Large intestine (tissue), 3 donors: Measurements from ENCODE around the gene PTPRN2. TPM values are rescaled to one million over a fixed set of nuclear protein-coding genes. Genes with fewer than 3 reads are reported as not detected.
A peak's percentile ranks its signal among the peaks of the same experiment; 100 is the strongest.
"Not testable (repeated sequence)": the region's sequence is repeated elsewhere in the genome, so short reads cannot be mapped to it uniquely, and the experiment has no call there.

Experiments used
- DNase-seq, 2 donors: peaks; one replicate each; pipeline versions ENCODE4 v3.0.0 to v3.0.0-alpha.2; 2013
- H3K27ac ChIP-seq: one replicate; pipeline ENCODE4 v1.5.1; 2013; ENCODE audit warnings: low read length
- H3K27me3 ChIP-seq: 2 replicates; pipeline ENCODE4 v1.6.1; 2013; ENCODE audit warnings: low read length; ENCODE audit not compliant: control insufficient read depth, insufficient read depth
- H3K36me3 ChIP-seq: 2 replicates; pipeline ENCODE4 v1.6.1; 2013; ENCODE audit warnings: low read length; ENCODE audit not compliant: control insufficient read depth, insufficient read depth
- H3K4me1 ChIP-seq: one replicate; pipeline ENCODE4 v1.6.1; 2013; ENCODE audit warnings: low read length; ENCODE audit not compliant: control insufficient read depth, insufficient read depth
- H3K4me3 ChIP-seq: one replicate; pipeline ENCODE4 v1.5.1; 2013; ENCODE audit warnings: low read length
- H3K9me3 ChIP-seq: one replicate; pipeline ENCODE4 v1.6.1; 2013; ENCODE audit warnings: mild to moderate bottlenecking, low read depth, low read length, moderate library complexity; ENCODE audit not compliant: control insufficient read depth
- WGBS: methylation state at CpG from one replicate; pipeline ENCODE4 v1.1.5; 2013; ENCODE audit warnings: low lambda C conversion rate; ENCODE audit not compliant: insufficient coverage; 5-methylcytosine and 5-hydroxymethylcytosine counted together
- polyA plus RNA-seq: library from polyadenylated mRNA; unstranded; fragments of 120-200 nt; gene quantifications from one replicate; pipeline ENCODE4 v1.2.1, GENCODE V29; 2013

Gene PTPRN2
- polyA plus RNA-seq, 1 donor = 13.4 TPM

DNA sequence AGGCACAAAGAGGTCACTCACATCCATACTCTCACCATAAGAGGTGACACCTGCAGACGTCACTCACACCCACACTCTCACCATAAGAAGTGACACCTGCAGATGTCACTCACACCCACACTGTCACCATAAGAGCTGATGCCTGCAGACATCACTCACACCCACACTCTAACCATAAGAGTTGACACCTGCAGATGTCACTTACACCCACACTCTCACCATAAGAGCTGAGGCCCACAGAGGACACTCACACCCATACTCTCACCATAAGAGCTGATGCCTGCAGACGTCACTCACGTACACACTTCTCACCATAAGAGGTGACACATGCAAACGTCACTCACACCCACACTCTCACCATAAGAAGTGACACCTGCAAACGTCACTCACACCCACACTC lies 255.1 kb downstream of the PTPRN2 start:
- H3K9me3 ChIP-seq = peaks cover 11% of the 10 kb centered on the region
- not testable (repeated sequence) for H3K36me3 ChIP-seq, H3K27me3 ChIP-seq, H3K4me3 ChIP-seq, H3K27ac ChIP-seq, DNase-seq, H3K4me1 ChIP-seq
- WGBS = no CpG with 5 or more reads among the region's 5 CpGs

DNA sequence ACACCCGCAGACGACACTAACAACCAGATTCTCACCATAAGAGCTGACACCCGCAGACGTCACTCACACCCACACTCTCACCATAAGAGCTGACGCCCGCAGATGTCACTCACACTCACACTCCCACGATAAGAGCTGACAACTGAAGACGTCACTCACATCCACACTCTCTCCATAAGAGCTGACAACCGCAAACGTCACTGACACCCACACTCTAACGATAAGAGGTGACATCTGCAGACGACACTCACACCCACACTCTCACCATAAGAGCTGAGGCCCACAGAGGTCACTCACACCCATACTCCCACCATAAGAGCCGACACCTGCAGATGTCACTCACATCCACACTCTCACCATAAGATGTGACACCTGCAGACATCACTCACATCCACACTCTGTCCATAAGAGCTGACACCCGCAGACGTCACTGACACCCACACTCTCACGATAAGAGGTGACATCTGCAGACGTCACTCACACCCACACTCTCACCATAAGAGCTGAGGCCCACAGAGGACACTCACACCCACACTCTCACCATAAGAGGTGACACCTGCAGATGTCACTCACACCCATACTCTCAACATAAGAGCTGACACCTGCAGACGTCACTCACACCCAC lies 255.7 kb downstream of the PTPRN2 start:
- H3K4me3 ChIP-seq, H3K27ac ChIP-seq, DNase-seq, H3K4me1 ChIP-seq, H3K36me3 ChIP-seq, H3K27me3 ChIP-seq: not testable (repeated sequence)
- WGBS = 89% methylated on average over 4 of the region's 18 CpGs
- peaks cover 11% of the 10 kb centered on the region for H3K9me3 ChIP-seq

DNA sequence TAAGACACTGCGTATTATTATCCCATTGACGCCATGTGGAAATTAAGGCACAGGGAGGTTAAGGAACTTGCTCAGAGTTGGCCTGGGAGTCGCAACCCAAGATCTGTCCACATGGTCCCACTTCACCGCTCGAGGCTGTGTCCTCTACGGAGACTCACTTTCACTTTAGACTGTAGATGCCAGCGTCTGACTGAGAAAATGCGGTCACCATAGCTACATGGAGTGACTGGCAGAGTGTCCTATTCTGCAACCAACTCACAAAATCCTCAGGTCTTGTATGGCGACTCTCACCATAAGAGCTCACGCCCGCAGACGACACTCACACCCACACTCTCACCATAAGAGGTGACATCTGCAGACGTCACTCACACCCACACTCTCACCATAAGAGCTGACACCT lies 257.9 kb downstream of the PTPRN2 start:
- H3K27me3 ChIP-seq = no peaks in the 10 kb centered on the region
- H3K4me1 ChIP-seq = no peaks in the 10 kb centered on the region
- H3K4me3 ChIP-seq = no peak overlapping the region
- peaks cover 16% of the 10 kb centered on the region for H3K9me3 ChIP-seq
- no CpG with 5 or more reads among the region's 13 CpGs for WGBS
- no peaks in the 10 kb centered on the region for H3K36me3 ChIP-seq
- DNase-seq = no peak
- no peak overlapping the region for H3K27ac ChIP-seq

DNA sequence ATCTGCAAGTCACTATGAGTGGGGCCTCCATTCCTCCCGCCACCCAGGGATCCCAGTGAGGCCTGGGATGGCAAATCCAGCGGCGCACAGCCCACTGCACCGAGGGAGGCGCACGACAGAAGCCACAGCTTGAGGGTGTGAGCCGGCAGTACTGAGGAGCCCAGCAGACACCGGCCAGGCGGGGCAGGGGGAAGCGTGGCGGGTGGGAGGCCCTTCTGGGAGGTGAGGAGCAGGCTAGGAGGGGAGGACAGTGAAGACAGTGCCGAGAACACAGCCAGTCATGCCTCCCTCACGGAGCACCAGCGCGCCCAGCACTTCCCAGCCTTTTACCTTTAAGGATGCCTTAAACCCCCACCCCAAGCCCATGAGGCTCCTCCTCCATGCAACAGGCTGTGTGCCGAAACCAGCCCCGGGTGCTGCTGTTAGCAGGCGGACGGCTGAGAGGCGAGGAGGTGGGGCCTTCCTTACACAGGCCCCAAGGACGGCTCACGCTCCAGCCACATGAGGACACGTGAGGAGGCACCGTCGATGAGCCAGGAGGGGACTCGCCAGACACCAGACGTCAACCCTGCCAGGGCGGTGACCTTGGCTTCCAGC lies 258.5 kb downstream of the PTPRN2 start:
- Histone ChIP-seq H3K36me3 (no peaks in the 10 kb centered on the region), H3K27ac (no peak overlapping the region), H3K27me3 (no peaks in the 10 kb centered on the region), H3K4me3 (no peak overlapping the region), H3K9me3 (peaks cover 16% of the 10 kb centered on the region), H3K4me1 (no peaks in the 10 kb centered on the region)
- no peak for DNase-seq
- no CpG with 5 or more reads among the region's 28 CpGs for WGBS

DNA sequence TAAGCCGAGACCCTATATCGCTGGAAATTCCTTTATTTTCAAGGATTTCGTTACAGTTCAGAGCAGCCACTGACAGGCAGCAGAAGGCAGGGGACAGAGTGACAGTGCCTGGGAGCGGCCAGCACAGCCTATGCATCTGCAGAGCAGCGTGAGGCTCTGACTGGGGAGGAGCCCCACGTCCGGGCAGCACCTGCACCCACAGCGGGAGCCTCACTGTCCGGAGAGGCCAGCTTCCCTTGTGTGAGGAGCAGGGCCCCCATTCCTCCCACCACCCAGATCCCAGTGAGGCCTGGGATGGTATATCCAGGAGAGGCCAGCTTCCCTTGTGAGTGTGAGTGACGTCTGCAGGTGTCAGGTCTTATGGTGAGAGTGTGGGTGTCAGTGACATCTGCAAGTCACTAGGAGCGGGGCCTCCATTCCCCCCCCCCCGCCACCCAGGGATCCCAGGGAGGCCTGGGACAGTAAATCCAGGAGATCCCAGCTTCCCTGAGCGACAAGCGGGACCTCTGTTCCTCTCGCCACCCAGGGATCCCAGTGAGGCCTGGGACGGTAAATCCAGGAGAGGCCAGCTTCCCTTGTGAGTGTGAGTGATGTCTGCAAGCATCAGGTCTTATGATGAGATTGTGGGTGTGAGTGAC lies 259.1 kb downstream of the PTPRN2 start:
- Histone ChIP-seq H3K9me3 (peaks cover 16% of the 10 kb centered on the region), H3K27me3 (no peaks in the 10 kb centered on the region), H3K4me3 (no peak overlapping the region), H3K4me1 (no peaks in the 10 kb centered on the region), H3K36me3 (no peaks in the 10 kb centered on the region), H3K27ac (no peak overlapping the region)
- DNase-seq = no peak
- WGBS = no CpG with 5 or more reads among the region's 16 CpGs

DNA sequence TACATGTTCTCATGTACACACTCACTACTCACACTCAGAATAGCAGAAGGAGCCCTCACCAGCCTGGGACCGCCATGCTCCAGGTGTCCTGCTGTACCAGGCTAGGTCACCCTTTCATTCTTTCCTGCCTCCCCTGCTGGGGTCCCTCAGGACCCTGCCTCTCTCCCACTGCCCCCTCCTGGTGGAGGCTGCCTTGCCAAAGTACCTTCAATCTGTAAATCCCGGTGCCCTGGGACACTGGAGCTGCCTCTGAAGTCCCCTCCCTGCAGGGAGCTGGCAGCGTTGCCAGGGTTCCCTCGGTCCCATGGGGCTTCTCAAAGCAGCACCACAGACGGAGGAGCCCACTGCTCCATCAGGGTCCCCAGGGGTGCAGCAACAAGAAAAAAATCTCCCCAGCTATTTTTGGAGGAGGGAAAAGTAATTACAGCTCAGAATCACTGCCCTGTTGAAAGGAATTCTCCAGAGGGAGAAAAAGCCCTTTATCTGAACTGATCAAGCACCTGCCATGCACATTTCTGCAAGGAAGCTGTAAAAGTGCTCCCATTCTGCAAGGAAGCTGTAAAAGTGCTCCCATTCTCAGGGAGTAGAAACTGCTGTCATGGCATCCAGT lies 259.9 kb downstream of the PTPRN2 start:
- Histone ChIP-seq H3K27ac (no peak overlapping the region), H3K4me1 (no peaks in the 10 kb centered on the region), H3K36me3 (no peaks in the 10 kb centered on the region), H3K27me3 (no peaks in the 10 kb centered on the region), H3K4me3 (no peak overlapping the region), H3K9me3 (peaks cover 16% of the 10 kb centered on the region)
- DNase-seq = no peak
- no CpG with 5 or more reads among the region's 5 CpGs for WGBS

DNA sequence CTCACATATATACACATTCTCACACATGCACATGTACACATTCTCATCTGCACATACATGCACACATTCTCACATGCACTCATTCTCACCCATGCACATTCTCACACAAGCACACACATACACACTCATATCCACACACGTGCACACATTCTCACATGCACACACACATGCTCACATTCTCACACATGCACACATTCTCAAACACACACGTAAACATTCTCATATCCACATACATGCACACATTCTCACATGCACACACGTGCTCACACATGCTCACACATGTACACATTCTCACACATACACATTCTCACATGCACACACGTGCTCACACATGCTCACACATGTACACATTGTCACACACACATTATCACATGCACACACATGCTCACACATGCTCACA lies 260.6 kb downstream of the PTPRN2 start:
- peaks cover 21% of the 10 kb centered on the region for H3K9me3 ChIP-seq
- H3K4me3 ChIP-seq = no peak overlapping the region
- no peaks in the 10 kb centered on the region for H3K36me3 ChIP-seq
- H3K27ac ChIP-seq = no peak overlapping the region
- 100% methylated on average over 2 of the region's 4 CpGs for WGBS
- no peaks in the 10 kb centered on the region for H3K27me3 ChIP-seq
- H3K4me1 ChIP-seq = no peaks in the 10 kb centered on the region
- no peak for DNase-seq

DNA sequence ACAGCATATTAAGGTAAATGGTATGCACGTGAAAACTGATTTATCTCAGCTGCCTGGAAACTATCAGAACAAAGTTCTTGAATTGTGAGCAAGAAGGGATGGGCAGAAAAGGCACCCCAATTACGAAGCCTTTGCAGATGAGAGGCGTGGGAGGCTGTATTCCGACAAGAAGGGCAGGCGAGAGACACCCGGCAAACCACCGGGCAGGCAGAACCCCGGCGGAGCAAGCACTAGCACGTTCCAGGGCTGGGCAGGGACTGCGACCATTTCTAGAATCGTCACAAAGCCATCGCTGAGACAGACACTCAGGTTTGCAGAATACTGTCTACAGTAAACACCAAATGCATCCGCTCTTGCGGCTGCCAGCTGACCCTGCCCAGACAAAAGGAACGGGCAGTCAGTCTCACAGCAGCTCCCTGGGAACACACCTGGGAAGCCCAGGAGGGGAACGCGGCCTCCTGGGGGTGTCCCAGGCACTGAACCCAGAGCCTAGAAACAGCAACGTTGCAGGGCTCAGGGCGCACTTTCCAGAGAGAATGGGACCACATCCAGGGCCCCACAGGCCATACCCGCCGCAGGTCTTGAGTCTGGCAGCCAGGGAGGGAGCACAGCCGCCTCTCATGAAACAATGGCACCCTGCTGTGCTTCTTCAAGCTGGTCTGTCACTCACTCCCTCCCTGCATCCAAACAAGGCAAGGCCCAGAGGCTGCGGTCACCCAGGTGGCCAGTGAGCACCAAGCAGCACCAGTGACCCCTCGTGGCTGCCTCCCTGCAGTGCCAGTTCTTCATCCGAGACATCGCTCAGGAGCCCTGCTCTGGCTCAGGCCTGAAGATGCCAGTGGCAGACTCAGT lies 261.9 kb downstream of the PTPRN2 start:
- no CpG with 5 or more reads among the region's 27 CpGs for WGBS
- no peaks in the 10 kb centered on the region for H3K36me3 ChIP-seq
- peak in 1 of 2 donors; percentile 25 for DNase-seq

DNA sequence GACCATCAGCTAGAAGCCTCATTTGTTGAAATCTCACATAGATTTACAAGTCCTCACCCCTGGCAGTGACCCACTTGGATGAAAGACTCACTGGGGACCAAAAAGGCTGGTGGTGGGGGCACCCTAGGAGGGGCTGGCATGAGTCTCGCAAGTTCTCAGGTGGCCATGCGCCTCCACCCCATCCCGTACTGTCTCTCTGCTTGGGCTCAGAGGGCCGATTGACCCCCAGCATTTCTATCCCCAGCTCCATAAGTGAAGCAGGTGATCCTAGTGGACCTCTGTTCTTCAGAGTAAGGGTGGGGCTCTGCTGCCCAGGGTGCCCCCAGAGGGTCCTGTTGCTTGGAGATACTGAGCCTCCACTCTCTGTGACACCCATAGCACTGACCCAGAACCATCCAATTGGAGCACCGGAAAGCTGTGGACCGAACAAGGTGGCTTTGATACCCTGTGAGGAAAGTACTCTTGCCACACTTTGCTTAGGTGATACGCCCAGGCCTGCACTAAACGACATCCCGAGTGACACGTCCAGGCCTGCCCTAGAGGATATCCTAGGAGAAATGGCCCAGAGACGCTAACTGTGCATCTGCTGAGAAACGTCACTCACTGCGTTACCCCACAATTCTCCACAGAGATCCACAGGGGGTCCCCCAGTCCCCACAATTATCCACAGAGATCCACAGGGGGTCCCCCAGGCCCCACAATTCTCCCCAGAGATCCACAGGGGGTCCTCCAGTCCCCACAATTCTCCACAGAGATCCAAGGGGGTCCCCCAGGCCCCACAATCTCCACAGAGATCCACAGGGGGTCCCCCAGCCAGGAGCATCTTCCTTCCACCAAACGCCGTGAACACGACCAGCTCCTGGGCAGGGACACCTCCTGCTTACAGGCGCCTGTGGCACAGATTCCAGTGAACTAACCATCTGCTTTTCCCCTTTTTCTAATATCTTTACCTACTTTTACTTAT lies 262.9 kb downstream of the PTPRN2 start:
- no peak for DNase-seq
- H3K27me3 ChIP-seq = no peaks in the 10 kb centered on the region
- no CpG with 5 or more reads among the region's 17 CpGs for WGBS
- no peak overlapping the region for H3K4me3 ChIP-seq
- no peaks in the 10 kb centered on the region for H3K4me1 ChIP-seq
- no peaks in the 10 kb centered on the region for H3K36me3 ChIP-seq
- peaks cover 34% of the 10 kb centered on the region for H3K9me3 ChIP-seq
- H3K27ac ChIP-seq = no peak overlapping the region

More for the DNA sequence above, 261.9 kb downstream of the PTPRN2 start:
- H3K4me1 ChIP-seq = no peaks in the 10 kb centered on the region
- H3K9me3 ChIP-seq = peaks cover 30% of the 10 kb centered on the region
- H3K27ac ChIP-seq = no peak overlapping the region
- H3K4me3 ChIP-seq = no peak overlapping the region
- no peaks in the 10 kb centered on the region for H3K27me3 ChIP-seq
